HCT116 (cell line): ENCODE data around the gene PSMC6.

Experiments used
- CEBPB ChIP-seq: IDR thresholded peaks from 2 replicates; pipeline ENCODE4 v1.6.1; 2012; ENCODE audit warnings: low read depth
- POLR2A ChIP-seq: IDR thresholded peaks from 2 replicates; pipeline ENCODE4 v1.7.0; 2011; ENCODE audit warnings: borderline replicate concordance; ENCODE audit not compliant: insufficient read depth, insufficient read length; ENCODE audit errors: extremely low read depth
- POLR2AphosphoS5 ChIP-seq: IDR thresholded peaks from 2 replicates; pipeline ENCODE4 v1.6.1; 2011; ENCODE audit warnings: mild to moderate bottlenecking, low read depth, low read length, moderate library complexity
- ZNF274 ChIP-seq: fragments of 200-500 bp; sonication (Bioruptor generic); IDR thresholded peaks from 2 replicates; pipeline ENCODE4 v1.6.1; 2014; ENCODE audit warnings: mild to moderate bottlenecking, low read depth, low read length, inconsistent platforms
- TF ChIP-seq, protein P1 (sequence below), 3 experiments: fragments of 200-600 bp in 1 of 3; sonication (generic) in 1 of 3; IDR thresholded peaks in 2 of 3; conservative IDR thresholded peaks in 1 of 3; 2 replicates each; pipeline ENCODE4 v1.5.1; 2012 to 2017; ENCODE audit warnings: low read depth in 2 of 3, low read length in 2 of 3, antibody characterized with exemption in 1 of 3, borderline replicate concordance in 1 of 3, control low read depth in 1 of 3, mild to moderate bottlenecking in 1 of 3, mixed read lengths in 1 of 3, mixed run types in 1 of 3, moderate library complexity in 1 of 3; ENCODE audit not compliant: insufficient read depth in 1 of 3

- no peak for TF ChIP-seq CEBPB
- TF ChIP-seq, protein P1, sequence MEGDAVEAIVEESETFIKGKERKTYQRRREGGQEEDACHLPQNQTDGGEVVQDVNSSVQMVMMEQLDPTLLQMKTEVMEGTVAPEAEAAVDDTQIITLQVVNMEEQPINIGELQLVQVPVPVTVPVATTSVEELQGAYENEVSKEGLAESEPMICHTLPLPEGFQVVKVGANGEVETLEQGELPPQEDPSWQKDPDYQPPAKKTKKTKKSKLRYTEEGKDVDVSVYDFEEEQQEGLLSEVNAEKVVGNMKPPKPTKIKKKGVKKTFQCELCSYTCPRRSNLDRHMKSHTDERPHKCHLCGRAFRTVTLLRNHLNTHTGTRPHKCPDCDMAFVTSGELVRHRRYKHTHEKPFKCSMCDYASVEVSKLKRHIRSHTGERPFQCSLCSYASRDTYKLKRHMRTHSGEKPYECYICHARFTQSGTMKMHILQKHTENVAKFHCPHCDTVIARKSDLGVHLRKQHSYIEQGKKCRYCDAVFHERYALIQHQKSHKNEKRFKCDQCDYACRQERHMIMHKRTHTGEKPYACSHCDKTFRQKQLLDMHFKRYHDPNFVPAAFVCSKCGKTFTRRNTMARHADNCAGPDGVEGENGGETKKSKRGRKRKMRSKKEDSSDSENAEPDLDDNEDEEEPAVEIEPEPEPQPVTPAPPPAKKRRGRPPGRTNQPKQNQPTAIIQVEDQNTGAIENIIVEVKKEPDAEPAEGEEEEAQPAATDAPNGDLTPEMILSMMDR (IDR thresholded peaks at IDR 0.05 in 2 of 3, conservative IDR thresholded peaks at IDR 0.05 in 1 of 3; ENCODE audit: borderline replicate concordance in 1 of 3, insufficient read depth in 1 of 3, low read depth in 2 of 3, low read length in 2 of 3): no peak
- TF ChIP-seq POLR2A: no peak
- no peak for TF ChIP-seq POLR2AphosphoS5
- TF ChIP-seq ZNF274: no peak
Measured at GRCh38 chr14:52716155-52716554, 9.2 kb downstream of the PSMC6 start.
